ENCODE data around the gene SCARB1. TPM values are rescaled to one million over a fixed set of nuclear protein-coding genes. Genes with fewer than 3 reads are reported as not detected.

Gene SCARB1
- total and polyA plus RNA-seq, 9 of the 15 experiments (the other 6 are each of a cell fraction or from before 2014, with no cell fraction given), result 0.56 to 157 (median 52.8) TPM

GRCh38 chr12:124743479-124744272 is 120.0 kb downstream of the SCARB1 start:
- no peak overlapping the region for H3K4me3 ChIP-seq
- DNase-seq (ENCODE audit: extremely low read depth in 1 of 4, low spot score in 3 of 4) (no peak), ATAC-seq (no peak), FAIRE-seq (no peak)
- H3K79me2 ChIP-seq (ENCODE audit: control insufficient read depth, insufficient read depth, low read length), result no peaks in the 10 kb centered on the region
- no peaks in the 10 kb centered on the region for H3K36me3 ChIP-seq (ENCODE audit: control insufficient read depth, insufficient read depth, low read length)
- WGBS (ENCODE audit: insufficient coverage, low coverage, missing lambda C conversion rate), result 63% methylated on average over 15 of the region's 18 CpGs
- no TSS peak for BruUV-seq (replicated peaks)
- H3K27ac ChIP-seq (ENCODE audit: extremely low read depth, low read depth, low read length), result no peak overlapping the region
- ChIA-PET CTCF (ENCODE audit: low intra/inter-chr PET ratio) (no interaction called here), POLR2A (interaction anchor here (0.6 to 0.7 kb wide), 2 partner anchors 9 to 85 kb away, joined by 3 to 4 read pairs; no protein-coding TSS in a partner anchor)
- TF ChIP-seq ZNF121 (CRISPR knock-in tag; conservative IDR thresholded peaks at IDR 0.05) (peak; percentile 74), FOXP1 (CRISPR knock-in tag; IDR thresholded peaks at IDR 0.05) (no peak)
- H3K9ac ChIP-seq (ENCODE audit: insufficient read depth in 1 of 2, low read depth in 2 of 2, low read length in 2 of 2), result no peak overlapping the region
- 0 out of 2 replicates have a peak, but pooled peaks cover 2% of the 10 kb centered on the region for H3K9me3 ChIP-seq (replicated peaks; ENCODE audit: control insufficient read depth, insufficient read depth, low read depth, low read length)
- intact Hi-C loops (cut with micrococcal nuclease), result no loop called here
- no peak overlapping the region for H3K4me2 ChIP-seq (ENCODE audit: insufficient read depth, low read length)
- peaks cover 4 to 28% of the 10 kb centered on the region in 2 experiments; a peak in 4 of 5 replicates for H3K4me1 ChIP-seq (replicated peaks in 1 of 2; ENCODE audit: control insufficient read depth in 2 of 2, insufficient read depth in 2 of 2, low read length in 2 of 2)
- peaks cover 7 to 15% of the 10 kb centered on the region in 2 experiments; a peak in 4 of 5 replicates for H3K27me3 ChIP-seq (ENCODE audit: control insufficient read depth in 2 of 2, insufficient read depth in 2 of 2, low read length in 2 of 2)
- H2AFZ ChIP-seq (ENCODE audit: low read depth, low read length), result peak overlapping the region; percentile 77
- in situ Hi-C loops (cut with MboI), result no loop called here
- H4K20me1 ChIP-seq (replicated peaks; ENCODE audit: control insufficient read depth, insufficient read depth, low read length), result 0 out of 2 replicates have a peak, but pooled peaks cover 2% of the 10 kb centered on the region
- no peaks in the 10 kb centered on the region for H3K9me1 ChIP-seq (ENCODE audit: control insufficient read depth, insufficient read depth, low read length)

GRCh38 chr12:124742678-124743077 is 121.0 kb downstream of the SCARB1 start:
- BruUV-seq (replicated peaks), result no TSS peak
- H3K9me1 ChIP-seq (ENCODE audit: control insufficient read depth, insufficient read depth, low read length), result no peaks in the 10 kb centered on the region
- no peak for FAIRE-seq
- no peak overlapping the region for H3K27ac ChIP-seq (ENCODE audit: extremely low read depth, low read depth, low read length)
- no peaks in the 10 kb centered on the region for H3K36me3 ChIP-seq (ENCODE audit: control insufficient read depth, insufficient read depth, low read length)
- peaks cover 4 to 6% of the 10 kb centered on the region in 2 experiments; a peak in 2 of 5 replicates for H3K27me3 ChIP-seq (ENCODE audit: control insufficient read depth in 2 of 2, insufficient read depth in 2 of 2, low read length in 2 of 2)
- H2AFZ ChIP-seq (ENCODE audit: low read depth, low read length), result no peak overlapping the region
- no peaks in the 10 kb centered on the region for H3K79me2 ChIP-seq (ENCODE audit: control insufficient read depth, insufficient read depth, low read length)
- WGBS (ENCODE audit: insufficient coverage, low coverage, missing lambda C conversion rate), result 47% methylated on average over 12 of the region's 12 CpGs
- intact Hi-C loops (cut with micrococcal nuclease) (no loop called here), in situ Hi-C loops (cut with MboI) (no loop called here)
- TF ChIP-seq AFF1 (IDR thresholded peaks at IDR 0.05; ENCODE audit: low read depth in 1 of 2, partially characterized antibody in 2 of 2) (no peak), ZNF354B (CRISPR knock-in tag; IDR thresholded peaks at IDR 0.05) (no peak), RBBP5 (IDR thresholded peaks at IDR 0.05; ENCODE audit: borderline replicate concordance, insufficient read depth, low read length, poor library complexity, severe bottlenecking) (no peak), ZNF280A (IDR thresholded peaks at IDR 0.05; ENCODE audit: low read depth, partially characterized antibody) (no peak)
- H3K9ac ChIP-seq (ENCODE audit: insufficient read depth in 1 of 2, low read depth in 2 of 2, low read length in 2 of 2), result no peak overlapping the region; a peak in 1 of 4 replicates
- H3K4me2 ChIP-seq (ENCODE audit: insufficient read depth, low read length), result no peak overlapping the region
- POLR2A ChIA-PET, result interaction anchor here (0.7 kb wide), 1 partner anchor 31 kb away, joined by 3 read pairs; no protein-coding TSS in a partner anchor
- ATAC-seq, result no peak
- no peak overlapping the region for H3K4me3 ChIP-seq
- H3K4me1 ChIP-seq (replicated peaks in 1 of 2; ENCODE audit: control insufficient read depth in 2 of 2, insufficient read depth in 2 of 2, low read length in 2 of 2), result peaks cover 4 to 32% of the 10 kb centered on the region in 2 experiments; a peak in 4 of 5 replicates
- H3K9me3 ChIP-seq (replicated peaks; ENCODE audit: control insufficient read depth, insufficient read depth, low read depth, low read length), result 0 out of 2 replicates have a peak, but pooled peaks cover 2% of the 10 kb centered on the region
- DNase-seq (ENCODE audit: extremely low read depth in 1 of 4, low spot score in 3 of 4), result no peak
- CTCF ChIA-PET (ENCODE audit: low intra/inter-chr PET ratio), result no interaction called here
- peaks cover 5% of the 10 kb centered on the region; the same call in 1 of the 2 replicates for H4K20me1 ChIP-seq (replicated peaks; ENCODE audit: control insufficient read depth, insufficient read depth, low read length)
